Esophagus squamous epithelium (tissue), 4 donors: ENCODE data around the gene NAV2.

Experiments used
- POLR2A ChIP-seq, 4 donors: fragments of 450-650 bp; IDR thresholded peaks; one replicate each; pipeline ENCODE4 v1.6.1; 2017; ENCODE audit warnings: antibody characterized with exemption in 4 of 4, mild to moderate bottlenecking in 4 of 4, moderate library complexity in 3 of 4
- TF ChIP-seq, protein P1 (sequence below), 6 experiments: fragments of 450-650 bp in 4 of 6; fragments of 200-600 bp in 2 of 6; sonication (generic) in 2 of 6; IDR thresholded peaks; one replicate each; pipeline ENCODE4 v1.5.1; 2016 to 2019; ENCODE audit warnings: antibody characterized with exemption in 6 of 6, mild to moderate bottlenecking in 4 of 6, moderate library complexity in 4 of 6

DNA sequence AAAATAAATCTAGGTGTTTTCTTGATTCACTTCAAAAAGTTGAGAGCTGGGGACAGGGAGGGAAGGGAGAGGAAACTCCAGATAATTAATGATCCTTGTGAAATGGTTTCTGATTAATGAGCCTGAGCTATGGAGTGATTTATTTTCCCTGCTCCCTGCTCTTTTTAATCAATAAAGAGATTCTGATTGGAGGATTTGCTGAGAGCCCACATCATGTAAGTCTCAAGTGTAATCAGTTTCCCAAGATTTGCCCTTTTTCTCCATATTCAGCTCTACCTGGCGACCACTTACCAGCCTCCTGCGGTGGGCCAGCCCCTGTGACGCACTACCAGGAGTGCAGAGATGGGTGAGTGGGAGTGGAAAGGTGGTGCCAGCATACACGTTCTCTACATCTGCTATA is 114.0 kb downstream of the NAV2 start:
- TF ChIP-seq, protein P1, sequence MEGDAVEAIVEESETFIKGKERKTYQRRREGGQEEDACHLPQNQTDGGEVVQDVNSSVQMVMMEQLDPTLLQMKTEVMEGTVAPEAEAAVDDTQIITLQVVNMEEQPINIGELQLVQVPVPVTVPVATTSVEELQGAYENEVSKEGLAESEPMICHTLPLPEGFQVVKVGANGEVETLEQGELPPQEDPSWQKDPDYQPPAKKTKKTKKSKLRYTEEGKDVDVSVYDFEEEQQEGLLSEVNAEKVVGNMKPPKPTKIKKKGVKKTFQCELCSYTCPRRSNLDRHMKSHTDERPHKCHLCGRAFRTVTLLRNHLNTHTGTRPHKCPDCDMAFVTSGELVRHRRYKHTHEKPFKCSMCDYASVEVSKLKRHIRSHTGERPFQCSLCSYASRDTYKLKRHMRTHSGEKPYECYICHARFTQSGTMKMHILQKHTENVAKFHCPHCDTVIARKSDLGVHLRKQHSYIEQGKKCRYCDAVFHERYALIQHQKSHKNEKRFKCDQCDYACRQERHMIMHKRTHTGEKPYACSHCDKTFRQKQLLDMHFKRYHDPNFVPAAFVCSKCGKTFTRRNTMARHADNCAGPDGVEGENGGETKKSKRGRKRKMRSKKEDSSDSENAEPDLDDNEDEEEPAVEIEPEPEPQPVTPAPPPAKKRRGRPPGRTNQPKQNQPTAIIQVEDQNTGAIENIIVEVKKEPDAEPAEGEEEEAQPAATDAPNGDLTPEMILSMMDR (IDR thresholded peaks at IDR 0.05) = no peak
- TF ChIP-seq POLR2A (IDR thresholded peaks at IDR 0.05) = no peak
